ENCODE data around the gene MAST4. TPM values are rescaled to one million over a fixed set of nuclear protein-coding genes. Genes with fewer than 3 reads are reported as not detected.

The MAST4 gene
- total and polyA plus RNA-seq, 2 of the 8 experiments (the other 6 are each of a cell fraction or from before 2014, with no cell fraction given) = 1.5 to 2.6 TPM

- Histone ChIP-seq H2BK15ac (ENCODE audit: low read length) (no peak overlapping the region), H3K18ac (ENCODE audit: extremely low read depth, low read length) (no peak overlapping the region), H3K9ac (replicated peaks in 1 of 4; ENCODE audit: extremely low read depth in 1 of 4, low read depth in 3 of 4, low read length in 3 of 4) (no peak overlapping the region), H3K4me3 (ENCODE audit: extremely low read depth in 1 of 4, insufficient read depth in 2 of 4, low read depth in 3 of 4, low read length in 4 of 4) (no peak overlapping the region), H3K14ac (ENCODE audit: insufficient read length) (no peak overlapping the region), H2BK120ac (replicated peaks; ENCODE audit: low read depth, low read length) (no peak overlapping the region), H3K56ac (replicated peaks; ENCODE audit: insufficient read length, low read depth, low read length) (no peak overlapping the region), H3K27me3 (replicated peaks in 1 of 4; ENCODE audit: control insufficient read depth in 3 of 4, extremely low read depth in 1 of 4, insufficient read depth in 3 of 4, low read length in 3 of 4) (no peaks in the 10 kb centered on the region), H2BK20ac (ENCODE audit: low read length) (no peak overlapping the region), H3K27ac (ENCODE audit: low read depth, low read length) (no peak overlapping the region), H3K4ac (replicated peaks; ENCODE audit: insufficient read length, low read depth, low read length) (no peak overlapping the region), H3K23ac (ENCODE audit: insufficient read length) (no peak overlapping the region), H4K20me1 (replicated peaks in 1 of 2; ENCODE audit: control insufficient read depth in 1 of 2, insufficient read depth in 2 of 2, low read length in 2 of 2) (no peaks in the 10 kb centered on the region), H3K9me3 (ENCODE audit: insufficient read depth in 2 of 2, low read depth in 1 of 2, low read length in 1 of 2) (no peaks in the 10 kb centered on the region), H2AFZ (ENCODE audit: low read length) (no peak overlapping the region), H3K79me1 (ENCODE audit: low read depth, low read length) (no peaks in the 10 kb centered on the region), H3K23me2 (ENCODE audit: low read depth, low read length) (no peaks in the 10 kb centered on the region), H3K79me2 (ENCODE audit: control insufficient read depth in 1 of 2, insufficient read depth in 2 of 2, low read length in 2 of 2) (no peaks in the 10 kb centered on the region), H4K8ac (ENCODE audit: extremely low read depth, insufficient read depth, low read length) (no peak overlapping the region), H4K5ac (ENCODE audit: insufficient read length, low read depth, low read length) (no peak overlapping the region), H3K4me2 (ENCODE audit: insufficient read depth in 1 of 2, low read depth in 2 of 2, low read length in 2 of 2) (no peak overlapping the region), H2BK12ac (ENCODE audit: low read depth, low read length) (no peak overlapping the region), H4K91ac (replicated peaks; ENCODE audit: insufficient read length, low read length) (no peak overlapping the region), H3K4me1 (replicated peaks in 1 of 4; ENCODE audit: control insufficient read depth in 3 of 4, insufficient read depth in 4 of 4, low read length in 3 of 4) (no peaks in the 10 kb centered on the region), H3K36me3 (ENCODE audit: control insufficient read depth in 2 of 4, insufficient read depth in 4 of 4, low read length in 3 of 4) (no peaks in the 10 kb centered on the region), H2AK5ac (ENCODE audit: low read depth, low read length) (no peak overlapping the region), H2BK5ac (ENCODE audit: low read depth, low read length) (no peak overlapping the region)
- DNase-seq (ENCODE audit: low read depth in 1 of 2, low spot score in 2 of 2) (no peak), FAIRE-seq (no peak)
- POLR2A ChIA-PET (ENCODE audit: partially characterized antibody) = no interaction called here
- CTCF ChIA-PET (ENCODE audit: partially characterized antibody) = interaction anchor here (1.1 kb wide), 1 partner anchor 13 kb away, joined by 4 read pairs; no protein-coding TSS in a partner anchor
- WGBS, 2 experiments (ENCODE audit: extremely low coverage in 1 of 2, insufficient coverage in 1 of 2, insufficient read length in 1 of 2, insufficient replicate concordance in 2 of 2, low coverage in 1 of 2, low lambda C conversion rate in 2 of 2, missing lambda C conversion rate in 1 of 2) = 82% methylated on average over 1 of the region's 1 CpG; no CpG with 5 or more reads in 1 of the 2 experiments
- no peak for TF ChIP-seq TBP (IDR thresholded peaks at IDR 0.05; ENCODE audit: low read depth, low read length)
- no peak for TF ChIP-seq EP300 (IDR thresholded peaks at IDR 0.05; ENCODE audit: borderline replicate concordance in 1 of 2, low read depth in 2 of 2, low read length in 2 of 2)
- no peak for TF ChIP-seq GABPA (IDR thresholded peaks at IDR 0.05; ENCODE audit: borderline replicate concordance, insufficient read depth, low read length)
- no peak for TF ChIP-seq SIX5 (IDR thresholded peaks at IDR 0.05; ENCODE audit: low read depth, low read length)
- TF ChIP-seq CTBP2 (IDR thresholded peaks at IDR 0.05; ENCODE audit: borderline replicate concordance, insufficient read depth, insufficient read length, low read length) = no peak
- TF ChIP-seq KDM1A (IDR thresholded peaks at IDR 0.05; ENCODE audit: borderline replicate concordance, low read length) = no peak
- TF ChIP-seq CHD2 (IDR thresholded peaks at IDR 0.05; ENCODE audit: low read length) = no peak
- TF ChIP-seq KDM4A (IDR thresholded peaks at IDR 0.05; ENCODE audit: low read depth, low read length, severe bottlenecking) = no peak
- TF ChIP-seq TAF1 (IDR thresholded peaks at IDR 0.05; ENCODE audit: low read depth, low read length) = no peak
- TF ChIP-seq SP4 (IDR thresholded peaks at IDR 0.05; ENCODE audit: low read length) = no peak
- TF ChIP-seq EZH2 (IDR thresholded peaks at IDR 0.05; ENCODE audit: low read depth, low read length, severe bottlenecking) = no peak
- no peak for TF ChIP-seq CBX5 (IDR thresholded peaks at IDR 0.05; ENCODE audit: low read depth, low read length)
- no peak for TF ChIP-seq HDAC6 (IDR thresholded peaks at IDR 0.05; ENCODE audit: low read depth, low read length)
- TF ChIP-seq SUZ12 (IDR thresholded peaks at IDR 0.05; ENCODE audit: low read length) = no peak
Observed at GRCh38 chr5:67053229-67053628, 457.0 kb downstream of the MAST4 start.

Data from H1 (cell line).